ENCODE results near the gene KANK4.

DNA sequence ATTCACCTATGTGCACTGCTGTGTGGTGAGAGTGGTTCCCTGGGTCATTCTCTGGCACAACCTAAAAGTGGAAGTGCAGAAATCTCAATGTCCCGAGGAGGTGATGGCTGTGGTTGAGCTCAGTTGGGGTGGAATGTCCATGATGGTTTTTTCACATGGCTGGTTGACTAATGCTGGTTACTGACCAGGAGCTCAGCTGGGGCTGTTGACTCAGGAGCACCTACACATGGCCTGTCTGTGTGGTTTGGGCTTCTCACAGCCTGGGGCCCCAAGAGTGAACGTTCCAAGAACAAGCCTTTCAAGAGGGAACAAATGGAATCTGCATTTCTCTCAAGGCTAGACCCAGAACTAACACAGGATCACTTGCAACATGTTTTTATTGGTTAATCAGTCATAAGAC lies 6.4 kb upstream of the KANK4 start:
- TF ChIP-seq, protein P1, sequence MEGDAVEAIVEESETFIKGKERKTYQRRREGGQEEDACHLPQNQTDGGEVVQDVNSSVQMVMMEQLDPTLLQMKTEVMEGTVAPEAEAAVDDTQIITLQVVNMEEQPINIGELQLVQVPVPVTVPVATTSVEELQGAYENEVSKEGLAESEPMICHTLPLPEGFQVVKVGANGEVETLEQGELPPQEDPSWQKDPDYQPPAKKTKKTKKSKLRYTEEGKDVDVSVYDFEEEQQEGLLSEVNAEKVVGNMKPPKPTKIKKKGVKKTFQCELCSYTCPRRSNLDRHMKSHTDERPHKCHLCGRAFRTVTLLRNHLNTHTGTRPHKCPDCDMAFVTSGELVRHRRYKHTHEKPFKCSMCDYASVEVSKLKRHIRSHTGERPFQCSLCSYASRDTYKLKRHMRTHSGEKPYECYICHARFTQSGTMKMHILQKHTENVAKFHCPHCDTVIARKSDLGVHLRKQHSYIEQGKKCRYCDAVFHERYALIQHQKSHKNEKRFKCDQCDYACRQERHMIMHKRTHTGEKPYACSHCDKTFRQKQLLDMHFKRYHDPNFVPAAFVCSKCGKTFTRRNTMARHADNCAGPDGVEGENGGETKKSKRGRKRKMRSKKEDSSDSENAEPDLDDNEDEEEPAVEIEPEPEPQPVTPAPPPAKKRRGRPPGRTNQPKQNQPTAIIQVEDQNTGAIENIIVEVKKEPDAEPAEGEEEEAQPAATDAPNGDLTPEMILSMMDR (conservative IDR thresholded peaks at IDR 0.05; ENCODE audit: low read depth, low read length) = no peak
- no peak for TF ChIP-seq RFX5 (IDR thresholded peaks at IDR 0.05; ENCODE audit: low read depth, low read length)
- TF ChIP-seq FOS (IDR thresholded peaks at IDR 0.05; ENCODE audit: low read depth, low read length) = no peak
- no peak for TF ChIP-seq MAZ (IDR thresholded peaks at IDR 0.05; ENCODE audit: borderline replicate concordance, low read depth, low read length)
- TF ChIP-seq, protein P2, sequence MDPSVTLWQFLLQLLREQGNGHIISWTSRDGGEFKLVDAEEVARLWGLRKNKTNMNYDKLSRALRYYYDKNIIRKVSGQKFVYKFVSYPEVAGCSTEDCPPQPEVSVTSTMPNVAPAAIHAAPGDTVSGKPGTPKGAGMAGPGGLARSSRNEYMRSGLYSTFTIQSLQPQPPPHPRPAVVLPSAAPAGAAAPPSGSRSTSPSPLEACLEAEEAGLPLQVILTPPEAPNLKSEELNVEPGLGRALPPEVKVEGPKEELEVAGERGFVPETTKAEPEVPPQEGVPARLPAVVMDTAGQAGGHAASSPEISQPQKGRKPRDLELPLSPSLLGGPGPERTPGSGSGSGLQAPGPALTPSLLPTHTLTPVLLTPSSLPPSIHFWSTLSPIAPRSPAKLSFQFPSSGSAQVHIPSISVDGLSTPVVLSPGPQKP (IDR thresholded peaks at IDR 0.05; ENCODE audit: borderline replicate concordance, low read depth, low read length) = no peak
- TF ChIP-seq POLR2A (IDR thresholded peaks at IDR 0.05; ENCODE audit: low read depth, low read length) = no peak
- no peak for TF ChIP-seq SMC3 (IDR thresholded peaks at IDR 0.05; ENCODE audit: low read depth, low read length)
- TF ChIP-seq CHD1 (IDR thresholded peaks at IDR 0.05; ENCODE audit: low read depth, low read length) = no peak
- TF ChIP-seq, protein P3, sequence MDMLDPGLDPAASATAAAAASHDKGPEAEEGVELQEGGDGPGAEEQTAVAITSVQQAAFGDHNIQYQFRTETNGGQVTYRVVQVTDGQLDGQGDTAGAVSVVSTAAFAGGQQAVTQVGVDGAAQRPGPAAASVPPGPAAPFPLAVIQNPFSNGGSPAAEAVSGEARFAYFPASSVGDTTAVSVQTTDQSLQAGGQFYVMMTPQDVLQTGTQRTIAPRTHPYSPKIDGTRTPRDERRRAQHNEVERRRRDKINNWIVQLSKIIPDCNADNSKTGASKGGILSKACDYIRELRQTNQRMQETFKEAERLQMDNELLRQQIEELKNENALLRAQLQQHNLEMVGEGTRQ (IDR thresholded peaks at IDR 0.05; ENCODE audit: low read depth, low read length) = no peak
- TF ChIP-seq NFE2L2 (IDR thresholded peaks at IDR 0.05; ENCODE audit: low read depth, low read length) = no peak
- no peak for TF ChIP-seq CEBPB (IDR thresholded peaks at IDR 0.05; ENCODE audit: low read depth, low read length)
- TF ChIP-seq MXI1 (IDR thresholded peaks at IDR 0.05; ENCODE audit: borderline replicate concordance, low read depth, low read length) = no peak
- no peak for TF ChIP-seq RCOR1 (IDR thresholded peaks at IDR 0.05; ENCODE audit: insufficient replicate concordance, low read length)

Data from IMR-90 (cell line).